Measurements from ENCODE around the gene NLRP2B. TPM values are rescaled to one million over a fixed set of nuclear protein-coding genes. Genes with fewer than 3 reads are reported as not detected.
"Not testable (repeated sequence)": the region's sequence is repeated elsewhere in the genome, so short reads cannot be mapped to it uniquely, and the experiment has no call there.

NLRP2B gene
- not detected for total RNA-seq

- no peak within 1 kb of the TSS for H3K27ac Mint-ChIP-seq
- ChIA-PET POLR2A (no interaction called here), CTCF (no interaction called here)
- no peak for DNase-seq
- TF ChIP-seq CTCF (IDR thresholded peaks at IDR 0.05): no peak
- no peaks in the 10 kb centered on the region for H3K36me3 Mint-ChIP-seq (ENCODE audit: low read depth)
- no peak within 1 kb of the TSS for H3K4me3 Mint-ChIP-seq
- no peaks in the 10 kb centered on the region for H3K9me3 Mint-ChIP-seq
- ATAC-seq: no peak
- H3K4me1 Mint-ChIP-seq (ENCODE audit: low read depth): no peaks in the 10 kb centered on the region
- H3K27me3 Mint-ChIP-seq: no peaks in the 10 kb centered on the region
- intact Hi-C loops (cut with micrococcal nuclease): no loop called here
These were observed at the start of gene NLRP2B for GRCh38 chrX:57680160-57680559. Gene NLRP2B (minus strand): TSS chrX:57680260.

- intact Hi-C loops (cut with micrococcal nuclease); POLR2A ChIA-PET; H3K4me1 Mint-ChIP-seq (ENCODE audit: low read depth); H3K4me3 Mint-ChIP-seq; H3K27me3 Mint-ChIP-seq; H3K36me3 Mint-ChIP-seq (ENCODE audit: low read depth); H3K9me3 Mint-ChIP-seq; DNase-seq; CTCF ChIA-PET; ATAC-seq; H3K27ac Mint-ChIP-seq: not testable (repeated sequence)
These were observed 45.9 kb upstream of the NLRP2B start for GRCh38 chrX:57725995-57726394.

GRCh38 chrX:57681341-57681740, 1.3 kb upstream of the NLRP2B start:
- H3K4me3 Mint-ChIP-seq: no peak overlapping the region
- H3K4me1 Mint-ChIP-seq (ENCODE audit: low read depth): no peaks in the 10 kb centered on the region
- DNase-seq (no peak), ATAC-seq (no peak)
- no peaks in the 10 kb centered on the region for H3K9me3 Mint-ChIP-seq
- no peaks in the 10 kb centered on the region for H3K36me3 Mint-ChIP-seq (ENCODE audit: low read depth)
- no peaks in the 10 kb centered on the region for H3K27me3 Mint-ChIP-seq
- no peak for TF ChIP-seq CTCF (IDR thresholded peaks at IDR 0.05)
- intact Hi-C loops (cut with micrococcal nuclease): no loop called here
- ChIA-PET CTCF (no interaction called here), POLR2A (no interaction called here)
- no peak overlapping the region for H3K27ac Mint-ChIP-seq

- Mint-ChIP-seq H3K4me3 (no peak overlapping the region), H3K9me3 (peaks cover 7% of the 10 kb centered on the region), H3K27ac (no peak overlapping the region), H3K27me3 (no peaks in the 10 kb centered on the region), H3K36me3 (ENCODE audit: low read depth) (no peaks in the 10 kb centered on the region), H3K4me1 (ENCODE audit: low read depth) (no peaks in the 10 kb centered on the region)
- POLR2A ChIA-PET: interaction anchor here (0.6 kb wide), 1 partner anchor 286 kb away, joined by 4 read pairs; no protein-coding TSS in a partner anchor
- ATAC-seq (no peak), DNase-seq (no peak)
- no peak for TF ChIP-seq CTCF (IDR thresholded peaks at IDR 0.05)
- CTCF ChIA-PET: no interaction called here
- intact Hi-C loops (cut with micrococcal nuclease): no loop called here
These were observed 1.2 kb downstream of the NLRP2B start for GRCh38 chrX:57678686-57679428.

- Mint-ChIP-seq H3K27ac (no peak overlapping the region), H3K36me3 (ENCODE audit: low read depth) (no peaks in the 10 kb centered on the region), H3K9me3 (peaks cover 9% of the 10 kb centered on the region), H3K4me3 (no peak overlapping the region), H3K27me3 (no peaks in the 10 kb centered on the region), H3K4me1 (ENCODE audit: low read depth) (no peaks in the 10 kb centered on the region)
- POLR2A ChIA-PET: no interaction called here
- intact Hi-C loops (cut with micrococcal nuclease): no loop called here
- DNase-seq: no peak
- CTCF ChIA-PET: no interaction called here
- no peak for ATAC-seq
- TF ChIP-seq CTCF (IDR thresholded peaks at IDR 0.05): no peak
These were observed 2.8 kb downstream of the NLRP2B start for GRCh38 chrX:57677132-57677858.
